Keratinocyte (primary cell): ENCODE measurements around the gene OR10R2. TPM values are rescaled to one million over a fixed set of nuclear protein-coding genes. Genes with fewer than 3 reads are reported as not detected.

ENCODE experiments used
- DNase-seq: peaks from one replicate; pipeline ENCODE4 v3.0.0-alpha.2; 2011; ENCODE audit warnings: low read depth, missing footprints, low spot score
- FAIRE-seq: peaks from 2 replicates; lab custom pipeline; 2011; peaks lifted over from hg19 to GRCh38; lab: Jason Lieb, UNC
- H2AFZ ChIP-seq: 2 replicates; pipeline ENCODE4 v1.6.0; 2012; ENCODE audit warnings: low read length, control low read depth, inconsistent platforms; ENCODE audit not compliant: control insufficient read depth
- H3K27ac ChIP-seq: 2 replicates; pipeline ENCODE4 v1.5.1; 2011; ENCODE audit warnings: low read length; ENCODE audit not compliant: control insufficient read depth, insufficient read depth
- H3K27me3 ChIP-seq: 3 replicates; pipeline ENCODE4 v1.6.0; 2011; ENCODE audit warnings: low read length; ENCODE audit not compliant: control insufficient read depth, insufficient read depth; ENCODE audit errors: extremely low read depth
- H3K36me3 ChIP-seq, 2 experiments: 2 replicates in 1 of 2; 3 replicates in 1 of 2; pipeline ENCODE4 v1.5.1; 2011; ENCODE audit warnings: low read length in 2 of 2, mild to moderate bottlenecking in 1 of 2; ENCODE audit not compliant: control insufficient read depth in 2 of 2, insufficient read depth in 2 of 2; ENCODE audit errors: extremely low read depth in 1 of 2
- H3K4me1 ChIP-seq: 3 replicates; pipeline ENCODE4 v1.5.1; 2011; ENCODE audit warnings: low read length; ENCODE audit not compliant: control insufficient read depth, insufficient read depth; ENCODE audit errors: extremely low read depth
- H3K4me2 ChIP-seq: 3 replicates; pipeline ENCODE4 v1.6.0; 2011; ENCODE audit warnings: low read depth, low read length; ENCODE audit not compliant: control insufficient read depth, insufficient read depth; ENCODE audit errors: extremely low read depth
- H3K4me3 ChIP-seq, 3 experiments: fragments of 200-600 bp in 1 of 3; sonication (generic) in 1 of 3; 2 replicates in 2 of 3; 3 replicates in 1 of 3; pipeline ENCODE4 v1.5.1; 2011 to 2016; ENCODE audit warnings: low read length in 3 of 3, mild to moderate bottlenecking in 3 of 3, control low read depth in 2 of 3, inconsistent platforms in 1 of 3, low read depth in 1 of 3, mixed read lengths in 1 of 3, mixed run types in 1 of 3, moderate library complexity in 1 of 3; ENCODE audit not compliant: control insufficient read depth in 2 of 3, insufficient read depth in 2 of 3; ENCODE audit errors: extremely low read depth in 1 of 3
- H3K79me2 ChIP-seq: 2 replicates; pipeline ENCODE4 v1.6.0; 2012; ENCODE audit warnings: low read length; ENCODE audit not compliant: control insufficient read depth, insufficient read depth
- H3K9ac ChIP-seq: 3 replicates; pipeline ENCODE4 v1.6.0; 2011; ENCODE audit warnings: low read length; ENCODE audit not compliant: control insufficient read depth, insufficient read depth; ENCODE audit errors: extremely low read depth
- H3K9me1 ChIP-seq: 3 replicates; pipeline ENCODE4 v1.6.0; 2011; ENCODE audit warnings: low read length; ENCODE audit not compliant: control insufficient read depth, insufficient read depth; ENCODE audit errors: extremely low read depth
- H3K9me3 ChIP-seq: 2 replicates; pipeline ENCODE4 v1.5.1; 2012; ENCODE audit warnings: low read depth, low read length; ENCODE audit not compliant: control insufficient read depth
- H4K20me1 ChIP-seq: 3 replicates; pipeline ENCODE4 v1.6.0; 2011; ENCODE audit warnings: low read length; ENCODE audit not compliant: control insufficient read depth, insufficient read depth; ENCODE audit errors: extremely low read depth
- EZH2 ChIP-seq: IDR thresholded peaks from one replicate; pipeline ENCODE4 v1.6.1; 2012; ENCODE audit warnings: inconsistent platforms, mild to moderate bottlenecking, low read length, moderate library complexity
- dilution Hi-C: fragments of 300-500 bp; cut with MboI; formaldehyde crosslinking; loops from one replicate; pipeline ENCODE4 v1.7.0; 2020; ENCODE audit warnings: low sequenced_read_pairs; ENCODE audit not compliant: extremely low pct_ligation_motif_present
- polyA plus RNA-seq, 5 experiments: library from polyadenylated mRNA; depleted of rRNA in 3 of 5; stranded (reverse) in 3 of 5; stranded (forward) in 1 of 5; unstranded in 1 of 5; fragments of >200 nt; gene quantifications; 1 replicate in 1 of 5; 2 replicates in 3 of 5; 3 replicates in 1 of 5; pipeline versions ENCODE4 v1.2.1 to v1.2.3, GENCODE V29; 2011 to 2012; ENCODE audit warnings: missing spikeins in 2 of 5, low read depth in 1 of 5, low replicate concordance in 1 of 5
- TF ChIP-seq, protein P1 (sequence below), 3 experiments: IDR thresholded peaks in 1 of 3; conservative IDR thresholded peaks in 1 of 3; optimal IDR thresholded peaks in 1 of 3; 2 replicates in 2 of 3; 3 replicates in 1 of 3; pipeline versions ENCODE3 to v1.5.1; 2011; ENCODE audit warnings: low read length in 3 of 3, mild to moderate bottlenecking in 3 of 3, moderate library complexity in 2 of 3, control low read depth in 1 of 3, inconsistent platforms in 1 of 3; ENCODE audit not compliant: insufficient read depth in 2 of 3; ENCODE audit errors: extremely low read depth in 1 of 3

Gene OR10R2
- polyA plus RNA-seq, 1 donor (not counting 4 experiments of a cell fraction or from before 2014, with no cell fraction given): not detected

DNA sequence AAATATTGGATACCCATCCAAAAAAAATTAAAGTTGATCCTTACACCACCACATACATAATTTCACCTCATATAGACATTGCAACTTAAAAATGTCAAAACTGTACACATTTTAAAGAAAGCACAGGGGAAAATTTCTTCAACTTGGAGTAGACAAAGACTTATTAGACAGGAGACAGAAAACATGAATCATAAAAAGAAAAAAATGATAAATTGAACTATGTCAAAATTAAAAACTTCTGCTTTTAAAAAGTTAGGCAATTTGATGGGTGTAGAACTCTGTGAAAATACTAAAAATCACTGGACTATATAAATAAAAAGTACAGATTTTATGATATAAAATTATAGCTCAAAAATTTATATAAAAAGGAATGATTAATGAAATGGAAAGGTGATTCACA is 14.8 kb upstream of the OR10R2 start:
- dilution Hi-C loops: no loop called here
- H3K27ac ChIP-seq: no peak overlapping the region
- no peaks in the 10 kb centered on the region for H3K36me3 ChIP-seq
- H2AFZ ChIP-seq: no peak overlapping the region
- no peak for FAIRE-seq
- no peaks in the 10 kb centered on the region for H3K79me2 ChIP-seq
- no peak overlapping the region for H3K9ac ChIP-seq
- no peaks in the 10 kb centered on the region for H4K20me1 ChIP-seq
- H3K4me2 ChIP-seq: no peak overlapping the region
- H3K4me3 ChIP-seq: no peak overlapping the region
- H3K9me1 ChIP-seq: no peaks in the 10 kb centered on the region
- no peaks in the 10 kb centered on the region for H3K27me3 ChIP-seq
- H3K9me3 ChIP-seq: no peaks in the 10 kb centered on the region
- H3K4me1 ChIP-seq: no peaks in the 10 kb centered on the region
- no peak for DNase-seq
- TF ChIP-seq, protein P1, sequence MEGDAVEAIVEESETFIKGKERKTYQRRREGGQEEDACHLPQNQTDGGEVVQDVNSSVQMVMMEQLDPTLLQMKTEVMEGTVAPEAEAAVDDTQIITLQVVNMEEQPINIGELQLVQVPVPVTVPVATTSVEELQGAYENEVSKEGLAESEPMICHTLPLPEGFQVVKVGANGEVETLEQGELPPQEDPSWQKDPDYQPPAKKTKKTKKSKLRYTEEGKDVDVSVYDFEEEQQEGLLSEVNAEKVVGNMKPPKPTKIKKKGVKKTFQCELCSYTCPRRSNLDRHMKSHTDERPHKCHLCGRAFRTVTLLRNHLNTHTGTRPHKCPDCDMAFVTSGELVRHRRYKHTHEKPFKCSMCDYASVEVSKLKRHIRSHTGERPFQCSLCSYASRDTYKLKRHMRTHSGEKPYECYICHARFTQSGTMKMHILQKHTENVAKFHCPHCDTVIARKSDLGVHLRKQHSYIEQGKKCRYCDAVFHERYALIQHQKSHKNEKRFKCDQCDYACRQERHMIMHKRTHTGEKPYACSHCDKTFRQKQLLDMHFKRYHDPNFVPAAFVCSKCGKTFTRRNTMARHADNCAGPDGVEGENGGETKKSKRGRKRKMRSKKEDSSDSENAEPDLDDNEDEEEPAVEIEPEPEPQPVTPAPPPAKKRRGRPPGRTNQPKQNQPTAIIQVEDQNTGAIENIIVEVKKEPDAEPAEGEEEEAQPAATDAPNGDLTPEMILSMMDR (optimal IDR thresholded peaks at IDR 0.05 in 1 of 3, IDR thresholded peaks at IDR 0.05 in 1 of 3, conservative IDR thresholded peaks at IDR 0.05 in 1 of 3; ENCODE audit: extremely low read depth in 1 of 3, insufficient read depth in 2 of 3, low read length in 3 of 3): no peak
- no peak for TF ChIP-seq EZH2

- FAIRE-seq: no peak
- no peak overlapping the region for H3K9ac ChIP-seq
- no peak overlapping the region for H2AFZ ChIP-seq
- no peak for DNase-seq
- no peaks in the 10 kb centered on the region for H3K27me3 ChIP-seq
- no peaks in the 10 kb centered on the region for H3K9me3 ChIP-seq
- dilution Hi-C loops: no loop called here
- TF ChIP-seq, protein P1 (optimal IDR thresholded peaks at IDR 0.05 in 1 of 3, IDR thresholded peaks at IDR 0.05 in 1 of 3, conservative IDR thresholded peaks at IDR 0.05 in 1 of 3; ENCODE audit: extremely low read depth in 1 of 3, insufficient read depth in 2 of 3, low read length in 3 of 3): no peak
- TF ChIP-seq EZH2: no peak
- H3K4me3 ChIP-seq: no peak overlapping the region
- H3K4me1 ChIP-seq: no peaks in the 10 kb centered on the region
- H3K9me1 ChIP-seq: no peaks in the 10 kb centered on the region
- no peaks in the 10 kb centered on the region for H4K20me1 ChIP-seq
- H3K79me2 ChIP-seq: no peaks in the 10 kb centered on the region
- no peaks in the 10 kb centered on the region for H3K36me3 ChIP-seq
- no peak overlapping the region for H3K4me2 ChIP-seq
- H3K27ac ChIP-seq: no peak overlapping the region
Observed at GRCh38 chr1:158458263-158458662, 13.8 kb upstream of the OR10R2 start.
